ENCODE results near the gene WBP2.

Gene WBP2

DNA sequence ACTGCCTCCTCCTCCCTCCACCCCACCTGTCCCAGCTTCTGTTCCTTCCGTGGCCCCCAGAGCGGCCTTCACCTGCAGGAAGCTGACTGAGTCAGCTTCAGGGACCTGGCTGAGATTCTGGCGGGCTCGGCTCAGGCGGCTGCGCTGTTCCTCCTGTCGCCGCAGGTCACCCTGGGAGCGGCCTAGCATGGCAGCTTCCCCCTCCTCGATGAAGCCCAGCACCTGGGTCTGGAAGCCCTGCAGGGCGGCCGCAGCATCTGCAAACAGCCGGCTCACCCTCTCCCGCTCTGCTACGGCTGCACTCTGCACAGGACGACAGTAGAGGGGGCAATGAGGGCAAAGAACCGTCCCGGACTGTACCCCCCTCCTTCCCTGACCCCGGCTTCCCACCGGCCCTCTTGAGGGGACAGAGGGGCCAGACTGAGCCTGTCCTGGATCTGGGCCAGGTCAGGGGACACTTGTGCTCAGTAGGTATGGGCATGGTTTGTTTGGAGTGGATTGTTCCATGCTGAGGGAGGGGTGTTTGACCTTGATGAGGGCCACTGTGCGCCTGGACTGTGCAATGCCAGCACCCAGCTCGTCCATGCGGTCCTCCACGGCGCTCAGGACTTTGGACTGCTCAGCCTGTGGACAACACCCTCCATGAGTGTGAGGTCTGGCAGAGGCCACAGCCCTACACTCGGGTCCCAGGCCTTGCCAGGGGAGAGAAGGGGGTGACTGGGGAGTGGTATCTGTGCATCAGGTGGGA, 21.2 kb upstream of the WBP2 start:
- no peak for DNase-seq (ENCODE audit: low read depth)
- H3K4me3 ChIP-seq (ENCODE audit: low read depth, low read length), result no peak overlapping the region
- no peak for TF ChIP-seq POLR2A (IDR thresholded peaks at IDR 0.05; ENCODE audit: extremely low read depth, insufficient read length)
- TF ChIP-seq MYC (IDR thresholded peaks at IDR 0.05; ENCODE audit: low read depth, low read length), result no peak
- TF ChIP-seq, protein P1, sequence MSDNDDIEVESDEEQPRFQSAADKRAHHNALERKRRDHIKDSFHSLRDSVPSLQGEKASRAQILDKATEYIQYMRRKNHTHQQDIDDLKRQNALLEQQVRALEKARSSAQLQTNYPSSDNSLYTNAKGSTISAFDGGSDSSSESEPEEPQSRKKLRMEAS (IDR thresholded peaks at IDR 0.05; ENCODE audit: low read depth, low read length), result no peak
- no peak for TF ChIP-seq CTCF (IDR thresholded peaks at IDR 0.05; ENCODE audit: low read depth, low read length)

DNA sequence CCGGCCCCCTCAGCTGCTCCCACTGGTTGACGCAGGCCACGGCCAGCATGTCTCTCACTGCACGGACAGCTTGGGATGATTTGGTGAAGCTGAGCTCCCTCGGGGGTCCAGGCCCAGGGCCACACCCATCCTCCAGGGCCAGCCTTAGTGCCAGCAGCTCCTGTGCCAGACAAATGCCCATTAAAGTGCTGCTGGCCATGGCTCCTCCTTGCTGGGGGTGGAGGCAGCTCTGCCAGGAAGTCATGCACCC, 20.7 kb upstream of the WBP2 start:
- no peak overlapping the region for H3K4me3 ChIP-seq (ENCODE audit: low read depth, low read length)
- DNase-seq (ENCODE audit: low read depth), result no peak
- TF ChIP-seq MYC (IDR thresholded peaks at IDR 0.05; ENCODE audit: low read depth, low read length) (no peak), CTCF (IDR thresholded peaks at IDR 0.05; ENCODE audit: low read depth, low read length) (no peak), POLR2A (IDR thresholded peaks at IDR 0.05; ENCODE audit: extremely low read depth, insufficient read length) (no peak)
- TF ChIP-seq, protein P1 (IDR thresholded peaks at IDR 0.05; ENCODE audit: low read depth, low read length), result no peak

DNA sequence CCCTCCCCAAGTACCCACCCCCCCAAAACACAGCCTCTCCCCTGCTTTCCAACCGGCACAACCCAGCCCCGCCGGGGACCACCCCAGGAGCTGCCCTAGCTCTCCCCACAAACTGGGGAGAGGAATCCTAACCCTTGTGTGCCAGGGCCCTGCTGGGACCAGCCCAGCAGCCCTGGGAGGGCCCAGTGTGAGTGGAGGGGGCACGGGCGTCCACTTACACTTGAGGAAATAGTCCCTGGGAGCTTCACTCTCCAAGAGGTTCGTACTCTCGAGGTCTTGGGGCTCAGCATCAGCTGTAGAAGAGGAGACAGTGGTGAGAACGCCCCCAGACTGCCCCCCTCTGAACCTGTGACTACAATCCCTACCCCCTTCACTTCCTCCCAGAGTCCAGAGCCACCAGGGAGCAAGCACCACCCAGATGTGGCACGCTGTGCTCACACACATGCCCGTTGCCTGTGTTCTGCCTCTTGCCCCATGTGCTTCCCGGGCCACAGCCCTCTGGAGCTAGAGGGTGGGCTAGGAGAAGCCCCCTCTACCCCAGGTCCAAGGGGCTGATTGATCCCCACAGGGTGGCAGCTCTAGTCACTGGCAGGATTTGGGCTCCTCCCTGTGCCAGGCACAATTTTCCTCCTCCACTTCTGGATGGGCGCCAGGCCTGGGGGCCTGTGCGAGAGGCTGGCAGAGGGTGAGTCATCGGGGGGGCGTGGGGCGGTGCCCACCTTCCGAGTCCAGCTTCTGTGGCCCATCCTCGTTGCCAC, 20.2 kb upstream of the WBP2 start:
- no peak overlapping the region for H3K4me3 ChIP-seq (ENCODE audit: low read depth, low read length)
- DNase-seq (ENCODE audit: low read depth), result no peak
- no peak for TF ChIP-seq POLR2A (IDR thresholded peaks at IDR 0.05; ENCODE audit: extremely low read depth, insufficient read length)
- TF ChIP-seq CTCF (IDR thresholded peaks at IDR 0.05; ENCODE audit: low read depth, low read length), result no peak
- TF ChIP-seq, protein P1 (IDR thresholded peaks at IDR 0.05; ENCODE audit: low read depth, low read length), result no peak
- no peak for TF ChIP-seq MYC (IDR thresholded peaks at IDR 0.05; ENCODE audit: low read depth, low read length)

- DNase-seq (ENCODE audit: low read depth), result no peak
- TF ChIP-seq POLR2A (IDR thresholded peaks at IDR 0.05; ENCODE audit: extremely low read depth, insufficient read length), result no peak
- TF ChIP-seq MYC (IDR thresholded peaks at IDR 0.05; ENCODE audit: low read depth, low read length), result no peak
- TF ChIP-seq, protein P1 (IDR thresholded peaks at IDR 0.05; ENCODE audit: low read depth, low read length), result no peak
- H3K4me3 ChIP-seq (ENCODE audit: low read depth, low read length), result no peak overlapping the region
Measured at GRCh38 chr17:75874323-75875181, 19.4 kb upstream of the WBP2 start.

GRCh38 chr17:75873587-75874322, 18.6 kb upstream of the WBP2 start:
- no peak for TF ChIP-seq MYC (IDR thresholded peaks at IDR 0.05; ENCODE audit: low read depth, low read length)
- TF ChIP-seq CTCF (IDR thresholded peaks at IDR 0.05; ENCODE audit: low read depth, low read length), result no peak
- no peak for TF ChIP-seq POLR2A (IDR thresholded peaks at IDR 0.05; ENCODE audit: extremely low read depth, insufficient read length)
- TF ChIP-seq, protein P1 (IDR thresholded peaks at IDR 0.05; ENCODE audit: low read depth, low read length), result no peak
- no peak for DNase-seq (ENCODE audit: low read depth)
- no peak overlapping the region for H3K4me3 ChIP-seq (ENCODE audit: low read depth, low read length)

Measured in NB4 (cell line).